Measurements from ENCODE around the gene PDCD1LG2. TPM values are rescaled to one million over a fixed set of nuclear protein-coding genes. Genes with fewer than 3 reads are reported as not detected.

The PDCD1LG2 gene
- polyA plus RNA-seq, 1 experiment = 31.5 TPM

- no peak for DNase-seq (ENCODE audit: low read depth, low spot score)
- TF ChIP-seq, protein P1, sequence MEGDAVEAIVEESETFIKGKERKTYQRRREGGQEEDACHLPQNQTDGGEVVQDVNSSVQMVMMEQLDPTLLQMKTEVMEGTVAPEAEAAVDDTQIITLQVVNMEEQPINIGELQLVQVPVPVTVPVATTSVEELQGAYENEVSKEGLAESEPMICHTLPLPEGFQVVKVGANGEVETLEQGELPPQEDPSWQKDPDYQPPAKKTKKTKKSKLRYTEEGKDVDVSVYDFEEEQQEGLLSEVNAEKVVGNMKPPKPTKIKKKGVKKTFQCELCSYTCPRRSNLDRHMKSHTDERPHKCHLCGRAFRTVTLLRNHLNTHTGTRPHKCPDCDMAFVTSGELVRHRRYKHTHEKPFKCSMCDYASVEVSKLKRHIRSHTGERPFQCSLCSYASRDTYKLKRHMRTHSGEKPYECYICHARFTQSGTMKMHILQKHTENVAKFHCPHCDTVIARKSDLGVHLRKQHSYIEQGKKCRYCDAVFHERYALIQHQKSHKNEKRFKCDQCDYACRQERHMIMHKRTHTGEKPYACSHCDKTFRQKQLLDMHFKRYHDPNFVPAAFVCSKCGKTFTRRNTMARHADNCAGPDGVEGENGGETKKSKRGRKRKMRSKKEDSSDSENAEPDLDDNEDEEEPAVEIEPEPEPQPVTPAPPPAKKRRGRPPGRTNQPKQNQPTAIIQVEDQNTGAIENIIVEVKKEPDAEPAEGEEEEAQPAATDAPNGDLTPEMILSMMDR (IDR thresholded peaks at IDR 0.05; ENCODE audit: low read depth, low read length) = no peak
- no peaks in the 10 kb centered on the region for H3K9me3 ChIP-seq (ENCODE audit: control insufficient read depth, insufficient read depth, low read length)
- H3K4me3 ChIP-seq (ENCODE audit: low read depth, low read length) = no peak overlapping the region
- ChIA-PET CTCF (interaction anchor here (1.3 to 3.6 kb wide), 2 partner anchors 11 to 21 kb away, joined by 5 to 26 read pairs; no protein-coding TSS in a partner anchor), POLR2A (no interaction called here)
- H3K27ac ChIP-seq (ENCODE audit: low read depth, low read length) = no peak overlapping the region
- H3K27me3 ChIP-seq (ENCODE audit: control insufficient read depth, insufficient read depth, low read length) = no peaks in the 10 kb centered on the region
Measured at GRCh38 chr9:5611321-5612184, 101.2 kb downstream of the PDCD1LG2 start.

DNA sequence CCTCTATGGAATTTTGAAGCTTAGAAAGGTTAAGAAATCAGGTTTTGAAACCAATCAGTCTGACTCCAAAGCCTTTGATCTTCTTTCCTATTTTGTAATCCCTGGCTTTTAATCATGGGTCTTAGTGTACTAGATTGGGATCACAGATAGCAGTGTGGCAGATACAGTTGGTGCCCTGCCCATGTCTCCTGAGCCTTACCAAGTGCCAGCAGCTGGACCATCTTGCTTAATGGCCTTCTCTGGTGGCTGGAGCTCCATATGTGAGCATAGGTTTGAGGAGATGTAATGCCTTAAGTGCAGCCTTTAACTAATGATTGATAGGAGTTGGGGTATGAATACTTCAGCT is 101.8 kb downstream of the PDCD1LG2 start:
- no peak for DNase-seq (ENCODE audit: low read depth, low spot score)
- Histone ChIP-seq H3K9me3 (ENCODE audit: control insufficient read depth, insufficient read depth, low read length) (no peaks in the 10 kb centered on the region), H3K27ac (ENCODE audit: low read depth, low read length) (no peak overlapping the region), H3K27me3 (ENCODE audit: control insufficient read depth, insufficient read depth, low read length) (no peaks in the 10 kb centered on the region), H3K4me3 (ENCODE audit: low read depth, low read length) (no peak overlapping the region)
- ChIA-PET POLR2A (no interaction called here), CTCF (interaction anchor here (0.5 to 3.6 kb wide), 3 partner anchors 12 to 887 kb away, joined by 3 to 26 read pairs (median 5); no protein-coding TSS in a partner anchor)
- TF ChIP-seq, protein P1 (IDR thresholded peaks at IDR 0.05; ENCODE audit: low read depth, low read length) = no peak

DNA sequence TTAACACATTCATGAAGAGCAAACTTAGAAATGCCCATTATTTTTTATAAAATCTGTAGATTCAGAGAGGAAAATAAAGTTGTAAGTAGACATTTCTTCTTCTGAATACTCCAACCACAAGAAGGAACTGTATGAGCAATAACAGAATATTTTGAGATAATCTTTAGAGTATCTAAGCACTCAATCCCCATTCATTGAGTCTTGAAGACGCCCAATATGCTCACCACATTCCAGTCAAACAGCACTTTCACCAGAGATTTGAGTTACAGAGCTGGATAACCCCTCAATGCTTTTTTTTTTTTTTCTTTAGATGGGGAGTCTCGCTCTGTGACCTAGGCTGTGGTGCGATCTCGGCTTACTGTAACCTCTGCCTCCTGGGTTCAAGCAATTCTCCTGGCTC is 103.9 kb downstream of the PDCD1LG2 start:
- no peak overlapping the region for H3K27ac ChIP-seq (ENCODE audit: low read depth, low read length)
- ChIA-PET POLR2A (no interaction called here), CTCF (interaction anchor here (0.8 kb wide), 1 partner anchor 24 kb away, joined by 3 read pairs; no protein-coding TSS in a partner anchor)
- TF ChIP-seq, protein P1 (IDR thresholded peaks at IDR 0.05; ENCODE audit: low read depth, low read length) = no peak
- no peak overlapping the region for H3K4me3 ChIP-seq (ENCODE audit: low read depth, low read length)
- DNase-seq (ENCODE audit: low read depth, low spot score) = no peak
- H3K9me3 ChIP-seq (ENCODE audit: control insufficient read depth, insufficient read depth, low read length) = no peaks in the 10 kb centered on the region
- H3K27me3 ChIP-seq (ENCODE audit: control insufficient read depth, insufficient read depth, low read length) = no peaks in the 10 kb centered on the region

GRCh38 chr9:5614985-5615384 is 104.7 kb downstream of the PDCD1LG2 start:
- no peak for DNase-seq (ENCODE audit: low read depth, low spot score)
- H3K27me3 ChIP-seq (ENCODE audit: control insufficient read depth, insufficient read depth, low read length) = no peaks in the 10 kb centered on the region
- POLR2A ChIA-PET = no interaction called here

GRCh38 chr9:5617749-5618148 is 107.4 kb downstream of the PDCD1LG2 start:
- H3K27me3 ChIP-seq (ENCODE audit: control insufficient read depth, insufficient read depth, low read length) = no peaks in the 10 kb centered on the region
- H3K27ac ChIP-seq (ENCODE audit: low read depth, low read length) = no peak overlapping the region
- ChIA-PET CTCF (no interaction called here), POLR2A (no interaction called here)
- TF ChIP-seq, protein P1 (IDR thresholded peaks at IDR 0.05; ENCODE audit: low read depth, low read length) = no peak
- DNase-seq (ENCODE audit: low read depth, low spot score) = no peak
- H3K9me3 ChIP-seq (ENCODE audit: control insufficient read depth, insufficient read depth, low read length) = no peaks in the 10 kb centered on the region
- H3K4me3 ChIP-seq (ENCODE audit: low read depth, low read length) = no peak overlapping the region

More at GRCh38 chr9:5614985-5615384, 104.7 kb downstream of the PDCD1LG2 start:
- no peak overlapping the region for H3K4me3 ChIP-seq (ENCODE audit: low read depth, low read length)
- CTCF ChIA-PET = interaction anchor here (1.2 kb wide), 1 partner anchor 14 kb away, joined by 3 read pairs; no protein-coding TSS in a partner anchor
- TF ChIP-seq, protein P1 (IDR thresholded peaks at IDR 0.05; ENCODE audit: low read depth, low read length) = no peak
- no peaks in the 10 kb centered on the region for H3K9me3 ChIP-seq (ENCODE audit: control insufficient read depth, insufficient read depth, low read length)
- no peak overlapping the region for H3K27ac ChIP-seq (ENCODE audit: low read depth, low read length)
